ENCODE results near the gene DMD. TPM values are rescaled to one million over a fixed set of nuclear protein-coding genes. Genes with fewer than 3 reads are reported as not detected.

The DMD gene
- total RNA-seq, 1 donor from 2014 or later = 22.2 TPM

DNA sequence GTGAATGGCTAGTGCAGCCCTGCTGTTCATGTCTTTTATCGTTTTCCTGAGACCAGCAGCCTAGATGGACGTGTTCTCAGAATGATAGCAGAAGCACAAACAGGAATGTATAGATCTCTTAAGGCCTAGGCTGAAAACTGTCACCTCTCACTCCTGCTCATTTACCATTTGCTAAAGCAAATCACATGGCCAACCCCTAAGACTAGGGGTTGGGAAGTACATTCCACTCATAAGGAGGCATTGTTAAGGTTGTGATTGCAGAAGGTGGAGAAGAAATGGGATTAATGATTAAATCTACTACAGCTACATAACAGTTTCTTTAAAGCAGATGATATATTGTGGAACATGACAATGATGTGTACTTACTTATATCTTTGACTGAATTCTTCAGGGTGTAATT, 1602.7 kb downstream of the DMD start:
- H3K4me2 ChIP-seq (ENCODE audit: low read length) = no peak overlapping the region
- H3K9me3 Mint-ChIP-seq (ENCODE audit: unreplicated experiment) = no peaks in the 10 kb centered on the region
- H3K79me2 ChIP-seq (ENCODE audit: insufficient read depth, low read length) = no peaks in the 10 kb centered on the region
- DNase-seq (ENCODE audit: low read depth) = no peak
- peak; percentile 92 for FAIRE-seq
- no peaks in the 10 kb centered on the region for H3K36me3 ChIP-seq (ENCODE audit: insufficient read depth, low read length)
- no peak overlapping the region for H2AFZ ChIP-seq (ENCODE audit: low read depth, low read length)
- H3K27me3 ChIP-seq (ENCODE audit: insufficient read depth, low read length) = no peaks in the 10 kb centered on the region
- no peaks in the 10 kb centered on the region for H3K27me3 Mint-ChIP-seq (ENCODE audit: low read depth, unreplicated experiment)
- no peak overlapping the region for H3K9ac ChIP-seq (ENCODE audit: low read length)
- H4K20me1 ChIP-seq (ENCODE audit: insufficient read depth, low read length) = no peaks in the 10 kb centered on the region
- no peaks in the 10 kb centered on the region for H3K36me3 Mint-ChIP-seq (ENCODE audit: low read depth, unreplicated experiment)
- H3K27ac ChIP-seq (ENCODE audit: low read depth, low read length) = peak overlapping the region; percentile 71
- peak overlapping the region; percentile 90 for H3K27ac Mint-ChIP-seq (ENCODE audit: unreplicated experiment)
- H3K4me3 Mint-ChIP-seq (ENCODE audit: unreplicated experiment) = no peak overlapping the region
- no peaks in the 10 kb centered on the region for H3K9me3 ChIP-seq (ENCODE audit: insufficient read depth, low read depth, low read length)
- TF ChIP-seq EZH2 (IDR thresholded peaks at IDR 0.05; ENCODE audit: insufficient read depth, low read length) = no peak
- TF ChIP-seq, protein P1, sequence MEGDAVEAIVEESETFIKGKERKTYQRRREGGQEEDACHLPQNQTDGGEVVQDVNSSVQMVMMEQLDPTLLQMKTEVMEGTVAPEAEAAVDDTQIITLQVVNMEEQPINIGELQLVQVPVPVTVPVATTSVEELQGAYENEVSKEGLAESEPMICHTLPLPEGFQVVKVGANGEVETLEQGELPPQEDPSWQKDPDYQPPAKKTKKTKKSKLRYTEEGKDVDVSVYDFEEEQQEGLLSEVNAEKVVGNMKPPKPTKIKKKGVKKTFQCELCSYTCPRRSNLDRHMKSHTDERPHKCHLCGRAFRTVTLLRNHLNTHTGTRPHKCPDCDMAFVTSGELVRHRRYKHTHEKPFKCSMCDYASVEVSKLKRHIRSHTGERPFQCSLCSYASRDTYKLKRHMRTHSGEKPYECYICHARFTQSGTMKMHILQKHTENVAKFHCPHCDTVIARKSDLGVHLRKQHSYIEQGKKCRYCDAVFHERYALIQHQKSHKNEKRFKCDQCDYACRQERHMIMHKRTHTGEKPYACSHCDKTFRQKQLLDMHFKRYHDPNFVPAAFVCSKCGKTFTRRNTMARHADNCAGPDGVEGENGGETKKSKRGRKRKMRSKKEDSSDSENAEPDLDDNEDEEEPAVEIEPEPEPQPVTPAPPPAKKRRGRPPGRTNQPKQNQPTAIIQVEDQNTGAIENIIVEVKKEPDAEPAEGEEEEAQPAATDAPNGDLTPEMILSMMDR (IDR thresholded peaks at IDR 0.05; ENCODE audit: insufficient read depth, low read depth, low read length) = no peak
- H3K4me3 ChIP-seq (ENCODE audit: insufficient read depth, low read depth, low read length) = no peak overlapping the region
- H3K4me1 ChIP-seq (ENCODE audit: insufficient read depth, low read length) = peaks cover 3% of the 10 kb centered on the region
- peaks cover 9% of the 10 kb centered on the region for H3K4me1 Mint-ChIP-seq (ENCODE audit: low read depth, unreplicated experiment)

DNA sequence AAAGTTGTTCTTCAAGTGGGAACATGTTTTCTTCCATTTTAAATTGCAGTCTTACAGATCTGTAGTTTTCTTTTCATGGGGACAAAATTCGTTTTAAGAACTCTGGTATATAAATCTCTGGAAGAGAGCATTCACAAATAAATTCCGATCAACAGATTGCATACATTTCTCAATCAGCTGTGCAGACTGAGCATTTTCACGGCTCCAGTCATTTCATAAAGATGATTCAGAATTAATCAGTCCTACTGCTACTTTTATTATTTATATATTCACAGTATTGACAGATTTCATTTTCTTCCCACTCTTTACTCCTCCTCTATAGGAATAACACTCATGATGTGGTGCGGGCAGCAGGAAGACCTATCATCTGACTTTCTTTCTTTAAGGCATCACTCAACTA, 1604.6 kb downstream of the DMD start:
- FAIRE-seq (peak; percentile 64), DNase-seq (ENCODE audit: low read depth) (no peak)
- Mint-ChIP-seq H3K27ac (ENCODE audit: unreplicated experiment) (no peak overlapping the region), H3K36me3 (ENCODE audit: low read depth, unreplicated experiment) (no peaks in the 10 kb centered on the region), H3K27me3 (ENCODE audit: low read depth, unreplicated experiment) (no peaks in the 10 kb centered on the region), H3K4me3 (ENCODE audit: unreplicated experiment) (no peak overlapping the region), H3K4me1 (ENCODE audit: low read depth, unreplicated experiment) (peaks cover 10% of the 10 kb centered on the region), H3K9me3 (ENCODE audit: unreplicated experiment) (no peaks in the 10 kb centered on the region)
- TF ChIP-seq EZH2 (IDR thresholded peaks at IDR 0.05; ENCODE audit: insufficient read depth, low read length) = no peak
- TF ChIP-seq, protein P1 (IDR thresholded peaks at IDR 0.05; ENCODE audit: insufficient read depth, low read depth, low read length) = no peak
- Histone ChIP-seq H3K4me3 (ENCODE audit: insufficient read depth, low read depth, low read length) (no peak overlapping the region), H3K36me3 (ENCODE audit: insufficient read depth, low read length) (no peaks in the 10 kb centered on the region), H2AFZ (ENCODE audit: low read depth, low read length) (no peak overlapping the region), H3K4me1 (ENCODE audit: insufficient read depth, low read length) (peaks cover 3% of the 10 kb centered on the region), H3K4me2 (ENCODE audit: low read length) (no peak overlapping the region), H4K20me1 (ENCODE audit: insufficient read depth, low read length) (no peaks in the 10 kb centered on the region), H3K9me3 (ENCODE audit: insufficient read depth, low read depth, low read length) (no peaks in the 10 kb centered on the region), H3K9ac (ENCODE audit: low read length) (no peak overlapping the region), H3K27me3 (ENCODE audit: insufficient read depth, low read length) (no peaks in the 10 kb centered on the region), H3K27ac (ENCODE audit: low read depth, low read length) (no peak overlapping the region), H3K79me2 (ENCODE audit: insufficient read depth, low read length) (no peaks in the 10 kb centered on the region)

DNA sequence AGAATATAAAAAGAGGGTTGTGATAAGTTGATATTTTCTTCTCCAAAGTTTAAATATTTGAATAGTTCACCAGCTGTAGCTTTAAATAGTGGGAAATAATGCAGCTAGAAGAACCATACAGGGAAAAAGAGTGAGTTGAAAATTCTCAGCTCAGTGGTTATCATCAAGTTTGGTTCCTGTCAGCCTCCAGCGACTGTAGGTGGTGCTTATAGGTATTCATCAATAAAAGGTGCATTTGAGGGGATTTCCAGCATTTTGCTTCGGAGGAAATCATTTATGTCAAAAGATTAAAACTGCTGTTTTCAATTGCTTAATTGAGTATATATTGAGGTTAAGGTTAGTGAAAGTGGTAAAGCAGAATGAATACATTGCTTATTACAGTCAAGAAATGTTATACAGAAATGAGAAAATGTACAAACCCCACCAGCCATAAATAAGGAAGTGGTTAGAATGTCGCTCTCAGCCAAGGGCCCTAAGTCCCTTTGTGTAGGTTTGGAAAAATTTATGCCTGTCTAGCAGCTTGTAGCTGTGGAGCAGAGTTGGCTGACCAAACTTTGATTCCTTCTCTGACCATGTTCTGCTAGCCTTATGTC, 1606.6 kb downstream of the DMD start:
- Histone ChIP-seq H3K9me3 (ENCODE audit: insufficient read depth, low read depth, low read length) (no peaks in the 10 kb centered on the region), H3K4me2 (ENCODE audit: low read length) (no peak overlapping the region), H3K9ac (ENCODE audit: low read length) (no peak overlapping the region), H4K20me1 (ENCODE audit: insufficient read depth, low read length) (no peaks in the 10 kb centered on the region), H3K79me2 (ENCODE audit: insufficient read depth, low read length) (no peaks in the 10 kb centered on the region), H3K36me3 (ENCODE audit: insufficient read depth, low read length) (no peaks in the 10 kb centered on the region), H3K27me3 (ENCODE audit: insufficient read depth, low read length) (no peaks in the 10 kb centered on the region), H3K27ac (ENCODE audit: low read depth, low read length) (no peak overlapping the region), H2AFZ (ENCODE audit: low read depth, low read length) (no peak overlapping the region), H3K4me1 (ENCODE audit: insufficient read depth, low read length) (peaks cover 3% of the 10 kb centered on the region), H3K4me3 (ENCODE audit: insufficient read depth, low read depth, low read length) (no peak overlapping the region)
- Mint-ChIP-seq H3K4me1 (ENCODE audit: low read depth, unreplicated experiment) (peaks cover 7% of the 10 kb centered on the region), H3K27me3 (ENCODE audit: low read depth, unreplicated experiment) (no peaks in the 10 kb centered on the region), H3K4me3 (ENCODE audit: unreplicated experiment) (no peak overlapping the region), H3K9me3 (ENCODE audit: unreplicated experiment) (no peaks in the 10 kb centered on the region), H3K36me3 (ENCODE audit: low read depth, unreplicated experiment) (no peaks in the 10 kb centered on the region), H3K27ac (ENCODE audit: unreplicated experiment) (no peak overlapping the region)
- FAIRE-seq (peak; percentile 29), DNase-seq (ENCODE audit: low read depth) (no peak)
- TF ChIP-seq, protein P1 (IDR thresholded peaks at IDR 0.05; ENCODE audit: insufficient read depth, low read depth, low read length) = no peak
- no peak for TF ChIP-seq EZH2 (IDR thresholded peaks at IDR 0.05; ENCODE audit: insufficient read depth, low read length)

Measured in astrocyte (in vitro differentiated cells and primary cell).